HepG2 (cell line): ENCODE data around the gene TMEM198. TPM values are rescaled to one million over a fixed set of nuclear protein-coding genes. Genes with fewer than 3 reads are reported as not detected.

ENCODE experiments used
- CHD4 ChIP-seq: fragments of 200-600 bp; sonication (generic); IDR thresholded peaks from 2 replicates; pipeline ENCODE4 v1.7.0; 2017; ENCODE audit warnings: mild to moderate bottlenecking, low read length, borderline replicate concordance
- HNRNPLL ChIP-seq: fragments of 200-400 bp; formaldehyde crosslinking; IDR thresholded peaks from 2 replicates; pipeline ENCODE4 v1.6.1; 2017; ENCODE audit warnings: mild to moderate bottlenecking, low read depth, low read length; ENCODE audit not compliant: poor library complexity, severe bottlenecking
- MBD4 ChIP-seq: IDR thresholded peaks from 2 replicates; pipeline ENCODE4 v1.6.1; 2012; ENCODE audit warnings: low read length, inconsistent platforms, borderline replicate concordance
- MYNN ChIP-seq: sonication (generic); formaldehyde crosslinking; IDR thresholded peaks from 2 replicates; pipeline ENCODE4 v1.4.0; 2020; ENCODE audit warnings: mild to moderate bottlenecking, low read depth, missing genetic modification reagents
- NFAT5 ChIP-seq: sonication (generic); formaldehyde crosslinking; IDR thresholded peaks from 2 replicates; pipeline ENCODE4 v1.4.0; 2020; ENCODE audit warnings: missing genetic modification reagents
- RORA ChIP-seq: sonication (generic); formaldehyde crosslinking; IDR thresholded peaks from 2 replicates; pipeline ENCODE4 v1.5.0; 2020; ENCODE audit warnings: mild to moderate bottlenecking, missing genetic modification reagents, moderate library complexity
- SMC3 ChIP-seq: IDR thresholded peaks from 2 replicates; pipeline ENCODE4 v1.6.1; 2011; ENCODE audit warnings: low read length, improper control_type of control experiment
- SNRNP70 ChIP-seq: fragments of 200-400 bp; formaldehyde crosslinking; IDR thresholded peaks from 2 replicates; pipeline ENCODE4 v1.6.1; 2017; ENCODE audit warnings: mild to moderate bottlenecking, low read depth, low read length, moderate library complexity
- TCF7L2 ChIP-seq: IDR thresholded peaks from 2 replicates; pipeline ENCODE4 v1.6.1; 2011; ENCODE audit warnings: mild to moderate bottlenecking, low read depth, low read length, moderate library complexity
- TFDP2 ChIP-seq: sonication (generic); formaldehyde crosslinking; IDR thresholded peaks from 2 replicates; pipeline ENCODE4 v1.4.0; 2020; ENCODE audit warnings: missing genetic modification reagents
- THAP7 ChIP-seq: sonication (generic); formaldehyde crosslinking; IDR thresholded peaks from 2 replicates; pipeline ENCODE4 v1.8.1; 2023; ENCODE audit warnings: mild to moderate bottlenecking, missing genetic modification reagents
- ZBTB20 ChIP-seq: sonication (generic); formaldehyde crosslinking; IDR thresholded peaks from 2 replicates; pipeline ENCODE4 v1.8.1; 2023; ENCODE audit warnings: missing genetic modification reagents, low read depth, mild to moderate bottlenecking, borderline replicate concordance
- ZBTB42 ChIP-seq: sonication (generic); formaldehyde crosslinking; IDR thresholded peaks from 2 replicates; pipeline ENCODE4 v1.5.0; 2020; ENCODE audit warnings: mild to moderate bottlenecking, missing genetic modification reagents
- ZNF160 ChIP-seq: sonication (generic); formaldehyde crosslinking; IDR thresholded peaks from 2 replicates; pipeline ENCODE4 v1.8.0; 2022; ENCODE audit warnings: mild to moderate bottlenecking, inconsistent platforms, missing genetic modification reagents
- ZNF414 ChIP-seq: sonication (generic); formaldehyde crosslinking; IDR thresholded peaks from 2 replicates; pipeline ENCODE4 v1.5.0; 2020; ENCODE audit warnings: missing genetic modification reagents
- ZNF687 ChIP-seq: sonication (generic); formaldehyde crosslinking; IDR thresholded peaks from 2 replicates; pipeline ENCODE4 v1.5.1; 2020; ENCODE audit warnings: mild to moderate bottlenecking, missing genetic modification reagents, moderate library complexity
- polyA plus RNA-seq, 8 experiments: library from polyadenylated mRNA; depleted of rRNA in 3 of 8; stranded (reverse) in 7 of 8; unstranded in 1 of 8; fragments of >200 nt; fragmentation: Illumina TruSeq in 4 of 8; extraction: Trizol in 4 of 8; gene quantifications; 2 replicates each; pipeline versions ENCODE4 v1.2.1 to v1.2.3, GENCODE V29; 2011 to 2016; ENCODE audit warnings: low read depth in 4 of 8, missing spikeins in 1 of 8, mixed read lengths in 1 of 8; ENCODE audit not compliant: insufficient read depth in 1 of 8
- total RNA-seq, 5 experiments: library from RNA; depleted of rRNA; stranded (reverse); fragments of >200 nt; fragmentation: Illumina TruSeq; extraction: Trizol; gene quantifications; 2 replicates each; pipeline ENCODE4 v1.2.3, GENCODE V29; 2016; ENCODE audit warnings: low read depth in 1 of 5

The TMEM198 gene
- total and polyA plus RNA-seq, 2 of the 13 experiments (the other 11 are each of a cell fraction or from before 2014, with no cell fraction given): 17.3 to 23.5 TPM

GRCh38 chr2:219576505-219577388 is 32.9 kb downstream of the TMEM198 start (continued):
- TF ChIP-seq ZNF687 (CRISPR knock-in tag): peak; percentile 98
- peak; percentile 90 for TF ChIP-seq ZNF160 (CRISPR knock-in tag)
- TF ChIP-seq MYNN (CRISPR knock-in tag): peak; percentile 67; the same call in 1 of the 2 replicates
- no peak for TF ChIP-seq SNRNP70
- peak; percentile 28; the same call in 1 of the 2 replicates for TF ChIP-seq SMC3
- no peak for TF ChIP-seq TCF7L2
- TF ChIP-seq NFAT5 (CRISPR knock-in tag): peak; percentile 40; the same call in 1 of the 2 replicates
- TF ChIP-seq HNRNPLL: no peak
- no peak for TF ChIP-seq RORA
- TF ChIP-seq THAP7 (CRISPR knock-in tag): no peak
- peak; percentile 92; the same call in 1 of the 2 replicates for TF ChIP-seq CHD4
- peak; percentile 96; the same call in 1 of the 2 replicates for TF ChIP-seq ZBTB20
- TF ChIP-seq TFDP2 (CRISPR knock-in tag): peak; percentile 79
- no peak for TF ChIP-seq MBD4
- TF ChIP-seq ZBTB42 (CRISPR knock-in tag): peak; percentile 94
- TF ChIP-seq ZNF414 (CRISPR knock-in tag): peak; percentile 52; the same call in 1 of the 2 replicates
